NT2/D1 (cell line): ENCODE measurements around the gene ZDHHC9.

Source experiments
- SUZ12 ChIP-seq: IDR thresholded peaks from 2 replicates; pipeline ENCODE4 v1.6.1; 2011; ENCODE audit not compliant: insufficient read length, insufficient read depth; ENCODE audit errors: extremely low read depth
- ZNF274 ChIP-seq: IDR thresholded peaks from 2 replicates; pipeline ENCODE4 v1.6.1; 2011; ENCODE audit warnings: mild to moderate bottlenecking, low read depth, low read length

DNA sequence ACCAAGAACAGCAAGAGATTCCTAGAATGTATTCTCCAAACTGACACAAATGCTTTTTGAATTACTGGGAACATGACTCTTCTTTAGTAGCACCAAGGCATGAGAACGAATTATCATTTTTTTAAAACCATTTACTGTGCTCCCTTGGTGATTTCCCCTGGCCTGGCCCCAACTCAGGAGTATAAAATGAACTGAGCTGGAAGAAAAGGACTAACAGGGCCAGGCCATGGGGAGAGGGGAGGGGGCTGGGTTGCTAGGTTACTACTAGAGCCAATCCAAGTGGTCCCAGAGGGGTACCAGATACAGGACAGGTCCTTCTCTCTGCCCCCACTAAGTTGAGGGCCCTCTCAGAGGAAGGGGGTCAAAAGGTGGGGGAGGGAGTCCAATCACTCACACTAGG is 40.8 kb downstream of the ZDHHC9 start:
- TF ChIP-seq SUZ12 (no peak), ZNF274 (no peak)
